ENCODE measurements around the gene SMTNL1. TPM values are rescaled to one million over a fixed set of nuclear protein-coding genes. Genes with fewer than 3 reads are reported as not detected.

Gene SMTNL1
- total and polyA plus RNA-seq, 9 of the 15 experiments (the other 6 are each of a cell fraction or from before 2014, with no cell fraction given) = not detected

DNA sequence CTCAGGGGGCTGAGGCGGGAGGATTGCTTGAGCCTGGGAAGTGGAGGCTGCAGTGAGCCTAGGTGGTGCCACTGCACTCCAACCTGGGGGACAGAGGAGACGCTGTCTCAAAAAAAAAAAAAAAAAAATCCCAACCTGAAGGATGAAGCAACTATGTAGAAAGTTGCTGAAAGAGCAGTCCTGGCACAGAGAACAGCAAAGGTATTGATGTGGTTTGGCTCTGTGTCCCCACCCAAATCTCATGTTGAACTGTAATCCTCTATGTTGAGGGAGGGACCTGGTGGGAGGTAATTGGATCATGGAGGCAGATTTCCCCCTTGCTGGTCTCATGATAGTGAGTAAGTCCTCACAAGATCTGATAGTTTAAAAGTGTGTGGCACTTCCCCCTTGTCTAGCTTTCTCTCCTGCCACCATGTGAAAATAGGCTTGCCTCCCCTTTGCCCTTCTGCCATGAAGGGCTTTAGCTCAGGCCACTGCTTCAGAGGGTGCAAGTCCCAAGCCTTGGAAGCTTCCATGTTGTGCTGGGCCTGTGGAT, 49.4 kb downstream of the SMTNL1 start (continued):
- no peak for TF ChIP-seq KAT7 (CRISPR knock-in tag; IDR thresholded peaks at IDR 0.05; ENCODE audit: borderline replicate concordance)
- TF ChIP-seq ELF2 (CRISPR knock-in tag; IDR thresholded peaks at IDR 0.05) = no peak

DNA sequence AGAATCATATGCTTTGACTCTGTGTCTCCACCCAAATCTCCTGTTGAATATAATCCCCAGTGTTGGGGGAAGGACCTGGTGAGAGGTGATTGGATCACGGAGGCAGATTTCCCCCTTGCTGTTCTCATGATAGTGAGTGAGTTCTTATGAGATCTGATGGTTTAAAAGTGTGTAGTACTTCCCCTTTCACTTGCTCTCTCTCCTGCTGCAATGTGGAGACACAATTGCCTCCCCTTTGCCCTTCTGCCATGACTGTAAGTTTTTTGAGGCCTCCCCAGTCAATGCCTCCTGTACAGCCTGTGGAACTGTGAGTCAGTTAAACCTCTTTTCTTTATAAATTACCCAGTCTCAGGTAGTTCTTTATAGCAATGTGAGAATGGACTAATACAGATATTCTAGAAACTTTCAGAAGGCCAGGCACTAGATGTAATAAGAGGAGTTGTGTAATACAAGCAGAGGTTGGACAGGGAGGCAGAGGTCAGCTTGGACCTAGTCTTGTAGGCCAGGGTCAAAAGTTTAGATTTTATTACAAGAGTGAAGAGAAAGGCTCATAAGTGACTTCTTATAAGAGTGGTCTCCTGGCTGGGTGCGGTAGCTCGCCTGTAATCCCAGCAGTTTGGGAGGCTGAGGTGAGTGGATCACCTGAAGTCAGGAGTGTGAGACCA, 50.8 kb downstream of the SMTNL1 start:
- no peak overlapping the region for H2AFZ ChIP-seq (ENCODE audit: low read depth, low read length)
- H3K9ac ChIP-seq (ENCODE audit: insufficient read depth in 1 of 2, low read depth in 2 of 2, low read length in 2 of 2) = no peak overlapping the region
- WGBS (ENCODE audit: insufficient coverage, low coverage, missing lambda C conversion rate) = 11% methylated on average over 3 of the region's 3 CpGs
- no peak overlapping the region for H3K4me2 ChIP-seq (ENCODE audit: insufficient read depth, low read length)
- H3K4me3 ChIP-seq = no peak overlapping the region
- intact Hi-C loops (cut with micrococcal nuclease) = no loop called here
- H4K20me1 ChIP-seq (replicated peaks; ENCODE audit: control insufficient read depth, insufficient read depth, low read length) = no peaks in the 10 kb centered on the region
- no peaks in the 10 kb centered on the region for H3K36me3 ChIP-seq (ENCODE audit: control insufficient read depth, insufficient read depth, low read length)
- no peak for ATAC-seq
- in situ Hi-C loops (cut with MboI) = no loop called here
- CTCF ChIA-PET (ENCODE audit: low intra/inter-chr PET ratio) = no interaction called here
- DNase-seq (ENCODE audit: extremely low read depth in 1 of 4, low spot score in 3 of 4) = no peak
- no peaks in the 10 kb centered on the region for H3K4me1 ChIP-seq (replicated peaks in 1 of 2; ENCODE audit: control insufficient read depth in 2 of 2, insufficient read depth in 2 of 2, low read length in 2 of 2)
- H3K27me3 ChIP-seq (ENCODE audit: control insufficient read depth in 2 of 2, insufficient read depth in 2 of 2, low read length in 2 of 2) = peaks cover 10 to 25% of the 10 kb centered on the region in 2 experiments; a peak in 3 of 5 replicates
- no peaks in the 10 kb centered on the region for H3K9me3 ChIP-seq (replicated peaks; ENCODE audit: control insufficient read depth, insufficient read depth, low read depth, low read length)
- H3K9me1 ChIP-seq (ENCODE audit: control insufficient read depth, insufficient read depth, low read length) = no peaks in the 10 kb centered on the region
- no peaks in the 10 kb centered on the region for H3K79me2 ChIP-seq (ENCODE audit: control insufficient read depth, insufficient read depth, low read length)
- TF ChIP-seq KHSRP (IDR thresholded peaks at IDR 0.05) (no peak), CEBPG (CRISPR knock-in tag; IDR thresholded peaks at IDR 0.05) (peak; percentile 11; the same call in 1 of the 2 replicates), CEBPG (tag; conservative IDR thresholded peaks at IDR 0.05 in 1 of 2, IDR thresholded peaks at IDR 0.05 in 1 of 2) (no peak), ZNF766 (CRISPR knock-in tag; conservative IDR thresholded peaks at IDR 0.05) (peak; percentile 40; the same call in 1 of the 2 replicates)
- no peak for FAIRE-seq
- POLR2A ChIA-PET = no interaction called here
- no TSS peak for BruUV-seq (replicated peaks)
- H3K27ac ChIP-seq (ENCODE audit: extremely low read depth, low read depth, low read length) = no peak overlapping the region

All from K562 (cell line).